ENCODE measurements around the gene HEATR5A. TPM values are rescaled to one million over a fixed set of nuclear protein-coding genes. Genes with fewer than 3 reads are reported as not detected.

Gene HEATR5A
- total and polyA plus RNA-seq, 10 of the 15 experiments (the other 5 are each of a cell fraction or from before 2014, with no cell fraction given) = 5.1 to 37.1 (median 13.8) TPM

GRCh38 chr14:31395572-31396205 lies 24.7 kb downstream of the HEATR5A start:
- ATAC-seq (no peak), FAIRE-seq (no peak), DNase-seq (ENCODE audit: low read depth, low spot score) (no peak)
- SMC1A ChIA-PET (ENCODE audit: uncharacterized antibody, unreplicated experiment) = interaction anchor here (0.6 to 1.5 kb wide), 5 partner anchors 10 to 20 kb away, joined by 3 to 4 read pairs (median 3); no protein-coding TSS in a partner anchor
- 97% methylated on average over 4 of the region's 4 CpGs for WGBS (ENCODE audit: insufficient coverage, insufficient replicate concordance, low lambda C conversion rate, missing lambda C conversion rate)
- POLR2A ChIA-PET = no interaction called here
- in situ Hi-C loops (cut with MboI) (no loop called here), intact Hi-C loops (cut with micrococcal nuclease; ENCODE audit: unreplicated experiment) (no loop called here)
- H3K9me3 ChIP-seq (replicated peaks; ENCODE audit: control insufficient read depth, insufficient read depth, low read length) = no peaks in the 10 kb centered on the region
- no peak overlapping the region for H3K9ac ChIP-seq (ENCODE audit: control insufficient read depth, insufficient read depth, low read length)
- H2AFZ ChIP-seq (ENCODE audit: control insufficient read depth, low read depth, low read length) = no peak overlapping the region
- H3K27me3 ChIP-seq (replicated peaks in 1 of 2; ENCODE audit: control insufficient read depth in 2 of 2, insufficient read depth in 2 of 2, low read length in 1 of 2) = no peaks in the 10 kb centered on the region
- H3K27ac ChIP-seq (ENCODE audit: control insufficient read depth, insufficient read depth) = no peak overlapping the region
- RAD21 ChIA-PET (ENCODE audit: unreplicated experiment) = interaction anchor here (1.6 kb wide), 1 partner anchor 25 kb away, joined by 4 read pairs; the partner anchor contains the start of gene HEATR5A
- no peak overlapping the region for H3K4me3 ChIP-seq
- no peaks in the 10 kb centered on the region for H3K79me2 ChIP-seq (ENCODE audit: control insufficient read depth, insufficient read depth, low read length)
- no TSS peak for BruUV-seq (replicated peaks)
- peaks cover 0 to 4% of the 10 kb centered on the region in 2 experiments; a peak in 1 of 4 replicates for H3K36me3 ChIP-seq (ENCODE audit: control insufficient read depth in 2 of 2, insufficient read depth in 2 of 2, low read length in 1 of 2)
- CTCF ChIA-PET = interaction anchor here (0.8 to 1.4 kb wide), 2 partner anchors 25 to 54 kb away, joined by 3 read pairs; partner anchors contain the start of gene HEATR5A
- no peak overlapping the region for H3K4me2 ChIP-seq (ENCODE audit: control insufficient read depth, insufficient read depth)
- H4K20me1 ChIP-seq (ENCODE audit: control insufficient read depth, insufficient read depth) = no peaks in the 10 kb centered on the region
- peaks cover 3% of the 10 kb centered on the region for H3K4me1 ChIP-seq (ENCODE audit: control insufficient read depth, insufficient read depth, low read length)
- TF ChIP-seq ZNF217 (IDR thresholded peaks at IDR 0.05) (no peak), MTA3 (IDR thresholded peaks at IDR 0.05; ENCODE audit: borderline replicate concordance, low read length) (no peak), TCF7 (IDR thresholded peaks at IDR 0.05; ENCODE audit: borderline replicate concordance) (no peak), IKZF2 (IDR thresholded peaks at IDR 0.05) (no peak), FOXK2 (IDR thresholded peaks at IDR 0.05) (no peak), KLF5 (IDR thresholded peaks at IDR 0.05; ENCODE audit: partially characterized antibody) (no peak), PKNOX1 (IDR thresholded peaks at IDR 0.05) (no peak), NFIC (IDR thresholded peaks at IDR 0.05; ENCODE audit: low read depth, low read length) (no peak), BHLHE40 (IDR thresholded peaks at IDR 0.05; ENCODE audit: borderline replicate concordance in 1 of 2, low read depth in 2 of 2, low read length in 1 of 2) (no peak), CBFB (IDR thresholded peaks at IDR 0.05; ENCODE audit: low read depth) (no peak), NR2C2 (IDR thresholded peaks at IDR 0.05; ENCODE audit: borderline replicate concordance, control insufficient read depth, insufficient read length, low read depth) (no peak), MLLT1 (IDR thresholded peaks at IDR 0.05) (no peak), MAX (IDR thresholded peaks at IDR 0.05; ENCODE audit: low read depth, low read length) (no peak), CHD2 (IDR thresholded peaks at IDR 0.05; ENCODE audit: borderline replicate concordance, low read depth, low read length) (no peak), SUPT20H (IDR thresholded peaks at IDR 0.05; ENCODE audit: borderline replicate concordance, control insufficient read depth, low read depth, low read length) (no peak)
